Parathyroid adenoma (tissue), 2 donors: ENCODE results near the gene DOCK8.

ENCODE experiments used
- H2AFZ ChIP-seq: fragments of 300-600 bp; sonication (generic); one replicate; pipeline ENCODE4 v1.7.0; 2017; ENCODE audit warnings: antibody characterized with exemption, mild to moderate bottlenecking
- H3K27ac ChIP-seq: fragments of 300-600 bp; sonication (generic); one replicate; pipeline ENCODE4 v1.7.0; 2017
- H3K27me3 ChIP-seq: fragments of 300-600 bp; sonication (generic); one replicate; pipeline ENCODE4 v1.7.0; 2017; ENCODE audit warnings: low read length; ENCODE audit not compliant: control insufficient read depth, insufficient read depth
- H3K36me3 ChIP-seq: fragments of 300-600 bp; sonication (generic); one replicate; pipeline ENCODE4 v1.7.0; 2017; ENCODE audit warnings: low read length; ENCODE audit not compliant: control insufficient read depth, insufficient read depth
- H3K4me1 ChIP-seq: fragments of 300-600 bp; sonication (generic); one replicate; pipeline ENCODE4 v1.7.0; 2017; ENCODE audit warnings: control low read depth
- H3K4me2 ChIP-seq: fragments of 300-600 bp; sonication (generic); one replicate; pipeline ENCODE4 v1.7.0; 2017; ENCODE audit warnings: low read length
- H3K4me3 ChIP-seq: fragments of 300-600 bp; sonication (generic); one replicate; pipeline ENCODE4 v1.7.0; 2017; ENCODE audit warnings: low read depth, low read length
- H3K79me2 ChIP-seq: fragments of 300-600 bp; sonication (generic); one replicate; pipeline ENCODE4 v1.7.0; 2017; ENCODE audit warnings: control low read depth
- H3K9ac ChIP-seq: fragments of 300-600 bp; sonication (generic); one replicate; pipeline ENCODE4 v1.7.0; 2017; ENCODE audit warnings: mild to moderate bottlenecking
- H3K9me3 ChIP-seq: fragments of 300-600 bp; sonication (generic); one replicate; pipeline ENCODE4 v1.7.0; 2017; ENCODE audit warnings: low read length; ENCODE audit not compliant: control insufficient read depth
- TF ChIP-seq, protein P1 (sequence below): fragments of 300-600 bp; sonication (generic); IDR thresholded peaks from one replicate; pipeline ENCODE4 v1.7.0; 2017; ENCODE audit warnings: antibody characterized with exemption, mild to moderate bottlenecking
- donor health status: primary hyperparathyroidism.

Gene DOCK8

DNA sequence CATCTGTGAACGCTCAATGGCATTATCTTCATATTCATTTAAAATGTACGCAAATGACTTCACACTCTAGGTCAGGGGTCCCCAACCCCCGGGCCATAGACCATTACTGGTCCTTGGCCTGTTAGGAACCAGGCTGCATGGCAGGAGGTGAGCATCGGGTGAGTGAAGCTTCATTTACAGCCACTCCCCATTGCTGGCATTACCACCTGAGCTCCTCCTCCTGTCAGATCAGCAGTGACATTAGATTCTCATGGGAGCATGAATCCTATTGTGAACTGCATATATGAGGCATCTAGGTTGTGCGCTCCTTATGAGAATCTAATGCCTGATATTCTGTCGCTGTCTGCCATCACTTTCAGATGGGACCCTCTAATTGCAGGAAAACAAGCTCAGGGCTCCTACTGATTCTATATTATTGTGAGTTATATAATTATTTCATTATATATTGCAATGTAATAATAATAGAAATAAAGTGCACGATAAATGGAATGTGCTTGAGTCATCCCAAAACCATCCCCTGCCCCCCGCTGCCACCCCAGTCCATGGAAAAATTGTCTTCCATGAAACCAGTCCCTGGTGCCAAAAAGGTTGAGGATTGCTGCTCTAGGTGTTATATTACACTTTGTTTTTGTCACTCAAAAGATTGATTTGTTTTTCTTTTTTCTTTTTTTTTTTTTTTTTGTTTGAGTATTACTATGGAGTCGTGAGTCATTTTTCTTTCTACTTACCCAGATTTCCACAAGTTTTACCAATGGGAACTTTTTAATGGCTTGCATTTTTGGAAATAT lies 127.2 kb downstream of the DOCK8 start:
- Histone ChIP-seq H2AFZ (no peak overlapping the region), H3K36me3 (no peaks in the 10 kb centered on the region), H3K79me2 (no peaks in the 10 kb centered on the region), H3K9ac (no peak overlapping the region), H3K27me3 (no peaks in the 10 kb centered on the region), H3K9me3 (no peaks in the 10 kb centered on the region), H3K4me2 (no peak overlapping the region), H3K4me3 (no peak overlapping the region), H3K4me1 (no peaks in the 10 kb centered on the region), H3K27ac (no peak overlapping the region)
- TF ChIP-seq, protein P1, sequence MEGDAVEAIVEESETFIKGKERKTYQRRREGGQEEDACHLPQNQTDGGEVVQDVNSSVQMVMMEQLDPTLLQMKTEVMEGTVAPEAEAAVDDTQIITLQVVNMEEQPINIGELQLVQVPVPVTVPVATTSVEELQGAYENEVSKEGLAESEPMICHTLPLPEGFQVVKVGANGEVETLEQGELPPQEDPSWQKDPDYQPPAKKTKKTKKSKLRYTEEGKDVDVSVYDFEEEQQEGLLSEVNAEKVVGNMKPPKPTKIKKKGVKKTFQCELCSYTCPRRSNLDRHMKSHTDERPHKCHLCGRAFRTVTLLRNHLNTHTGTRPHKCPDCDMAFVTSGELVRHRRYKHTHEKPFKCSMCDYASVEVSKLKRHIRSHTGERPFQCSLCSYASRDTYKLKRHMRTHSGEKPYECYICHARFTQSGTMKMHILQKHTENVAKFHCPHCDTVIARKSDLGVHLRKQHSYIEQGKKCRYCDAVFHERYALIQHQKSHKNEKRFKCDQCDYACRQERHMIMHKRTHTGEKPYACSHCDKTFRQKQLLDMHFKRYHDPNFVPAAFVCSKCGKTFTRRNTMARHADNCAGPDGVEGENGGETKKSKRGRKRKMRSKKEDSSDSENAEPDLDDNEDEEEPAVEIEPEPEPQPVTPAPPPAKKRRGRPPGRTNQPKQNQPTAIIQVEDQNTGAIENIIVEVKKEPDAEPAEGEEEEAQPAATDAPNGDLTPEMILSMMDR, result no peak

DNA sequence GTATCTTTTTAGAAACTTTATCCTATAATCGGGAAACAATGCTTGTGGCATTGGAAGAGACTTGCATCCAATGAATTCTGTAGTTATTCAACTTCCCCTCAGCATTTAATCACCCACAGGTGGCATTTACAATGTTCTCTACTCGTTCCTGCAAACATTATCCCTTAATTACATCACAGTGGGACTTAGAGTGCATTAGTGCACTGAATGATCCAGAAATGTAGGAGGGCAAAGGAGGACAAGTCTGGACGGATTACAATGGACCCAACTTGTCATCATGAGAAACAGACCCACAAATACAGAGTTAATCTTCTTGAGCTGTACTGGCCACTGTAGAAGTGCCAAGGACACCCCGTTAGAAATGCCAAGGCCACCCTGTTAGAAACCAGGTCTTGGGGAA lies 129.1 kb downstream of the DOCK8 start:
- no peak overlapping the region for H3K4me3 ChIP-seq
- no peaks in the 10 kb centered on the region for H3K79me2 ChIP-seq
- H3K9me3 ChIP-seq, result no peaks in the 10 kb centered on the region
- H3K9ac ChIP-seq, result no peak overlapping the region
- H2AFZ ChIP-seq, result no peak overlapping the region
- H3K36me3 ChIP-seq, result no peaks in the 10 kb centered on the region
- no peak overlapping the region for H3K27ac ChIP-seq
- no peaks in the 10 kb centered on the region for H3K4me1 ChIP-seq
- H3K4me2 ChIP-seq, result no peak overlapping the region
- TF ChIP-seq, protein P1, result no peak
- no peaks in the 10 kb centered on the region for H3K27me3 ChIP-seq

DNA sequence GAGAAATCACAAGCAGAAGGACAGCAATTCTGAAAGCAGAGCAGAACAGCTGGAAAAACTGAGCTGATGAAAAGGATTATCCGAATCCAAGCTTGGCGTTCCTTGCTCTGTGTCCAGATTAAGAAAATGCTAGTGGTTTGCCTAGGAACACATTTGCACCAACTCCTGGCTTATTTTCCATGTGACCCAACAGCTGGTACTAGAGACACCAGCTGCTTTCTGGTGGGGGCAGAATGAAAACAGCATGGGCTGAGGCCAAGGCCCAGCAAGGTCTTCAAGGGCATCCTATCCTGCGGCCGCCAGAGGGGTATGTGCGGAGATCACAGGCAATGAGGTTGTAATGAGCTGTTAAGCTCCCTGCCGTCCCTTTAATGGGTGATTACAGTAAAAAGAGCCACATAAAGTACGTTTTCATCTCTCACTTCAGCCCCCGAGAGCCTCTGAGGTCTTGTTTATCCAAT lies 131.5 kb downstream of the DOCK8 start:
- Histone ChIP-seq H3K27me3 (no peaks in the 10 kb centered on the region), H3K4me1 (no peaks in the 10 kb centered on the region), H3K36me3 (no peaks in the 10 kb centered on the region), H3K9me3 (no peaks in the 10 kb centered on the region), H2AFZ (no peak overlapping the region), H3K4me2 (no peak overlapping the region), H3K27ac (no peak overlapping the region), H3K9ac (no peak overlapping the region), H3K79me2 (no peaks in the 10 kb centered on the region), H3K4me3 (no peak overlapping the region)
- TF ChIP-seq, protein P1, result no peak

DNA sequence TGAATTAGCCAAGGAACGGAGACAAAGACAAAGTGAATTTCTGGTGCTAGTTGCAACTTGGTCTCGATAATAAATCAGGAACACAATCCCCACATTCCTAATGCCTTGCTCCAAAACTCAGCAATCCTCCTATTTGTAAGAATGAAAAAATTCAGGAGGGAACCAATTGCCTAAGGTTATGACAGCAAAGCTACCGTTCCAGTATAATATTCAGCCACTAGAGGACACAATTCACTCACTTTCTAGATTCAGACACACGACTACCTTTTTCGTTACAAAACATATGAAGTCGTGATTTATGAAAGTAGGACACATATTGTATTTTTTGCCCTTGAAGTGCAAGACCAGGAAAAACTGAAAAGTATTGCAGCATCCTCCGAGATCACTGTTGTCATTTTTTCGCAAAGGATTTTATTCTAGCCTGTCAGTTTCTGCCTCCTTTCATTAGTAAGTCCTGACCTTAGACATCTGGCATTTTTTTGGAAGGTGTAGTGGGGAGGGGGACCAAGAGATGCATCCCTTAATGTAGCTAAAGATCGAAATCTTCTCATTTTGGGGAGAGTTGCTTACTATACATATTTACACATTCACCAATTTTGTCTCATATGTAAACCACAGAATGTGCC lies 133.1 kb downstream of the DOCK8 start:
- Histone ChIP-seq H3K27ac (no peak overlapping the region), H2AFZ (no peak overlapping the region), H3K4me1 (no peaks in the 10 kb centered on the region), H3K4me3 (no peak overlapping the region), H3K9me3 (no peaks in the 10 kb centered on the region), H3K79me2 (no peaks in the 10 kb centered on the region), H3K27me3 (no peaks in the 10 kb centered on the region), H3K4me2 (no peak overlapping the region), H3K36me3 (no peaks in the 10 kb centered on the region), H3K9ac (no peak overlapping the region)
- TF ChIP-seq, protein P1, result peak; percentile 46
